ENCODE results near the gene STX12. TPM values are rescaled to one million over a fixed set of nuclear protein-coding genes. Genes with fewer than 3 reads are reported as not detected.

STX12 gene
- total and polyA plus RNA-seq, 4 donors, result 32.5 to 94.0 (median 72.9) TPM

DNA sequence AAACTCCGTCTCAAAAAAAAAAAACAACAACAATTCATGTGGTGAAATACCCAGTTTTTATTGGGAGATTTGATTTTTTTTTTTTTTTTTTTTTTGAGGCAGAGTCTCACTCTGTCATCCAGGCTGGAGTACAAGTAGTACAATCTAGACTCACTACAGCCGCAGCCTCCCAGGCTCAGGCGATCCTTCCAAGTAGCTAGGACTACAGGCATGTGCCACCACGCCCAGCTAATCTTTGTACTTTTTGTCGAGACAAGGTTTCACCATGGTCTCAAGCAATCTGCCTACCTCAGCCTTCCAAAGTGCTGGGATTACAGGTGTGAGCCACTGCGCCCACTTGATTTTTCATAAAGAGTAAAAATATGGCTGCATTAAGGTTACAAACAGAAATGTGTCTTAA lies 31.9 kb upstream of the STX12 start:
- Histone ChIP-seq H3K4me3 (no peak overlapping the region), H3K27ac (ENCODE audit: low read depth in 1 of 2, low read length in 1 of 2) (no peak overlapping the region), H3K9me3 (ENCODE audit: control insufficient read depth in 4 of 4, insufficient read depth in 3 of 4, low read length in 3 of 4) (no peaks in the 10 kb centered on the region), H3K36me3 (ENCODE audit: control insufficient read depth in 4 of 4, insufficient read depth in 4 of 4, low read length in 4 of 4) (peaks cover 9 to 25% (median 22%) of the 10 kb centered on the region in 4 donors), H3K9ac (ENCODE audit: insufficient read depth in 1 of 2, low read length in 2 of 2) (no peak overlapping the region), H3K27me3 (ENCODE audit: control insufficient read depth in 3 of 3, insufficient read depth in 3 of 3, low read length in 2 of 3) (no peaks in the 10 kb centered on the region), H3K4me1 (ENCODE audit: control insufficient read depth in 5 of 5, insufficient read depth in 5 of 5, low read length in 5 of 5) (no peaks in the 10 kb centered on the region)
- ATAC-seq (ENCODE audit: insufficient read depth, low FRiP score), result no peak
- TF ChIP-seq, protein P1, sequence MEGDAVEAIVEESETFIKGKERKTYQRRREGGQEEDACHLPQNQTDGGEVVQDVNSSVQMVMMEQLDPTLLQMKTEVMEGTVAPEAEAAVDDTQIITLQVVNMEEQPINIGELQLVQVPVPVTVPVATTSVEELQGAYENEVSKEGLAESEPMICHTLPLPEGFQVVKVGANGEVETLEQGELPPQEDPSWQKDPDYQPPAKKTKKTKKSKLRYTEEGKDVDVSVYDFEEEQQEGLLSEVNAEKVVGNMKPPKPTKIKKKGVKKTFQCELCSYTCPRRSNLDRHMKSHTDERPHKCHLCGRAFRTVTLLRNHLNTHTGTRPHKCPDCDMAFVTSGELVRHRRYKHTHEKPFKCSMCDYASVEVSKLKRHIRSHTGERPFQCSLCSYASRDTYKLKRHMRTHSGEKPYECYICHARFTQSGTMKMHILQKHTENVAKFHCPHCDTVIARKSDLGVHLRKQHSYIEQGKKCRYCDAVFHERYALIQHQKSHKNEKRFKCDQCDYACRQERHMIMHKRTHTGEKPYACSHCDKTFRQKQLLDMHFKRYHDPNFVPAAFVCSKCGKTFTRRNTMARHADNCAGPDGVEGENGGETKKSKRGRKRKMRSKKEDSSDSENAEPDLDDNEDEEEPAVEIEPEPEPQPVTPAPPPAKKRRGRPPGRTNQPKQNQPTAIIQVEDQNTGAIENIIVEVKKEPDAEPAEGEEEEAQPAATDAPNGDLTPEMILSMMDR (IDR thresholded peaks at IDR 0.05; ENCODE audit: control extremely low read depth, extremely low read depth), result no peak
- no peak for DNase-seq
- WGBS, 2 donors, result 96 to 97% methylated on average over 6 of the region's 6 CpGs

GRCh38 chr1:27744556-27744955 lies 28.5 kb upstream of the STX12 start:
- DNase-seq (no peak), ATAC-seq (ENCODE audit: insufficient read depth, low FRiP score) (no peak)
- H3K36me3 ChIP-seq (ENCODE audit: control insufficient read depth in 4 of 4, insufficient read depth in 4 of 4, low read length in 4 of 4), result peaks cover 9 to 23% (median 16%) of the 10 kb centered on the region in 4 donors
- H3K9me3 ChIP-seq (ENCODE audit: control insufficient read depth in 4 of 4, insufficient read depth in 3 of 4, low read length in 3 of 4), result no peaks in the 10 kb centered on the region
- no peak overlapping the region for H3K4me3 ChIP-seq
- no peaks in the 10 kb centered on the region for H3K27me3 ChIP-seq (ENCODE audit: control insufficient read depth in 3 of 3, insufficient read depth in 3 of 3, low read length in 2 of 3)
- WGBS, 2 donors, result 89% methylated on average over 5 of the region's 5 CpGs
- H3K4me1 ChIP-seq (ENCODE audit: control insufficient read depth in 5 of 5, insufficient read depth in 5 of 5, low read length in 5 of 5), result no peaks in the 10 kb centered on the region
- no peak overlapping the region for H3K9ac ChIP-seq (ENCODE audit: insufficient read depth in 1 of 2, low read length in 2 of 2)
- H3K27ac ChIP-seq (ENCODE audit: low read depth in 1 of 2, low read length in 1 of 2), result no peak overlapping the region
- TF ChIP-seq, protein P1 (IDR thresholded peaks at IDR 0.05; ENCODE audit: control extremely low read depth, extremely low read depth), result no peak

DNA sequence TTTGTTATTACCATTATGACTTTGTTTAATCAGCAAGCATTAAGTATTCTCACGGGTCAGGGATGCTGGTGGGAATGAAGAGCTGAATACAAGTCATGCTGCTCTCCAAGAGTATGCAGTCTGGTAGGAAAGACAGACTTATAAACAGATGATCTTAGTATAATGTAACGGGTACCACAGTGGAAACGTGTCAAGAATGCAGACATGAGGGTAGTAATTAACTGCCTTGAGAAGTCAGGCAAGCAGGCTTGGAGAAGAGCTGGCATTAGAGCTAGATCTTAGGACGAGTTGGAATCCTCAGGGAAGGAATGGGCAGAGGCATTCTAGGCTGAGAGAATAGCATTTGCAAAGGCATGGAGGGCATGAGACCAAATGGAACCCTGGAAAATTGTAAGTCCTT lies 27.6 kb upstream of the STX12 start:
- Histone ChIP-seq H3K9ac (ENCODE audit: insufficient read depth in 1 of 2, low read length in 2 of 2) (no peak overlapping the region), H3K27me3 (ENCODE audit: control insufficient read depth in 3 of 3, insufficient read depth in 3 of 3, low read length in 2 of 3) (no peaks in the 10 kb centered on the region), H3K4me3 (no peak overlapping the region), H3K36me3 (ENCODE audit: control insufficient read depth in 4 of 4, insufficient read depth in 4 of 4, low read length in 4 of 4) (peaks cover 12 to 21% (median 18%) of the 10 kb centered on the region in 4 donors), H3K9me3 (ENCODE audit: control insufficient read depth in 4 of 4, insufficient read depth in 3 of 4, low read length in 3 of 4) (no peaks in the 10 kb centered on the region), H3K27ac (ENCODE audit: low read depth in 1 of 2, low read length in 1 of 2) (no peak overlapping the region), H3K4me1 (ENCODE audit: control insufficient read depth in 5 of 5, insufficient read depth in 5 of 5, low read length in 5 of 5) (no peaks in the 10 kb centered on the region)
- 87 to 95% methylated on average over 4 of the region's 4 CpGs for WGBS, 2 donors
- TF ChIP-seq, protein P1 (IDR thresholded peaks at IDR 0.05; ENCODE audit: control extremely low read depth, extremely low read depth), result no peak
- DNase-seq (no peak), ATAC-seq (ENCODE audit: insufficient read depth, low FRiP score) (no peak)

GRCh38 chr1:27752360-27752759 lies 20.7 kb upstream of the STX12 start:
- ATAC-seq (ENCODE audit: insufficient read depth, low FRiP score) (no peak), DNase-seq (peak; percentile 91 to 98 (median 97))
- TF ChIP-seq, protein P1 (IDR thresholded peaks at IDR 0.05; ENCODE audit: control extremely low read depth, extremely low read depth), result no peak
- Histone ChIP-seq H3K27me3 (ENCODE audit: control insufficient read depth in 3 of 3, insufficient read depth in 3 of 3, low read length in 2 of 3) (no peaks in the 10 kb centered on the region), H3K36me3 (ENCODE audit: control insufficient read depth in 4 of 4, insufficient read depth in 4 of 4, low read length in 4 of 4) (peaks cover 13 to 27% (median 17%) of the 10 kb centered on the region in 4 donors), H3K9ac (ENCODE audit: insufficient read depth in 1 of 2, low read length in 2 of 2) (peak overlapping the region in 1 of 2 donors; percentile 50), H3K27ac (ENCODE audit: low read depth in 1 of 2, low read length in 1 of 2) (no peak overlapping the region), H3K4me1 (ENCODE audit: control insufficient read depth in 5 of 5, insufficient read depth in 5 of 5, low read length in 5 of 5) (peaks cover 0 to 19% (median 0%) of the 10 kb centered on the region in 5 donors), H3K9me3 (ENCODE audit: control insufficient read depth in 4 of 4, insufficient read depth in 3 of 4, low read length in 3 of 4) (no peaks in the 10 kb centered on the region), H3K4me3 (no peak overlapping the region)
- WGBS, 2 donors, result 77 to 81% methylated on average over 3 of the region's 3 CpGs
